IPS-NIHi11 (cell line): Measurements from ENCODE around the gene ATP5F1D.

ENCODE experiments used
- DNase-seq: peaks from one replicate; pipeline ENCODE4 v3.0.0; 2012; ENCODE audit warnings: mixed read lengths, low spot score

The ATP5F1D gene

DNA sequence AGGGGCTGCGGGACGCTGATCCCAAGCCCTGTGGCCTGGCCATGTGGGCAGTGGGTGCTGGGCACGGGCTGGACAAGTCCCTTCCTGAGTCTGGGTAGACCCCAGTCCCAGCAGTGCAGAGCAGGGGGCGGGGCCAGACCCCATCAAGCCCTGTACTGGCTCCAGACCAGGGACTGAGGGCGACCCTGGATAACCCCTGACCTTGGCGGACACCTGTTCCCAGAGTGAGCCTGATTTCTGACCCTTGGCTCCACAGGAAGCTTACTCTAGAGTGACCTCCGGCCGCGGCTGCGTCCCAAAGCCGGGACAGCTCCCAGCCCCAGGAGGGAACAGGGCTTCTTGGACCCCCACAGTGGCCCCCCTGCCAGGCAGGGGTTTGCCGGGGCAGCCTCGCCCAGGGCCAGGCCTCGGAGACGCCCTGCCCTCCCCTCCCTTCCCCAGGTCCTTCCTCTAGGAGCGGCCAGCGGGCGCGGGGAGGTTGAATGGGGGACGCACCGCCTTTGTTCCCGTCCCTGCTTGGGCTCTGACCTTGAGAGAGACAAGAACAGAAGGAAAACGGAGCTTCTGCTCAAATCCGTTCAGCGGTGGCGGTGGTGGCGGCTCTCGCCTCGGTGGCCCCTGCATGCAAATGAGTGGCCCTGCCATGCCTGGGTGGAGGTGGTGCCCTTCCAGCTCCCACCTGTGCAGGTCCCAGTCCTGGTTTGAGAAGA is 41.8 kb downstream of the ATP5F1D start:
- DNase-seq, result no peak

DNA sequence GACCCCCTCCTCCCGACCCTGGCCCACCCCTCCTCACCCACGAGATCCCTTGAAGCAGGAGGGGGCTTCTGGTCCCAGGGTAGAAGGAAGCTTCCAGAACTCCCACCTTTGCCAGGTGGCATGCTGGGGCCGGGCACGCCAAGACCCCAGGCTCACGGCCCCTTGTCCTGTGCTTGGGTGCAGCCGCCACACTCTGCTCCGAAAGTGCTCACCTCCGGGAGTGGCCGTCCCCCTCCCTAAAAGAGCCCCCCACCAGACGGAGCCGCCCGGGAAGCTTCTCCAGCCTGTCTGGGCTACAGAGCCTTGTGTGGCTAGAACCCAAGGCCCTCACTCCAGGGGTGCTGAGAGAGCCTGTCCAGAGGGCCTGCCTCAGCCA is 42.4 kb downstream of the ATP5F1D start:
- no peak for DNase-seq

DNA sequence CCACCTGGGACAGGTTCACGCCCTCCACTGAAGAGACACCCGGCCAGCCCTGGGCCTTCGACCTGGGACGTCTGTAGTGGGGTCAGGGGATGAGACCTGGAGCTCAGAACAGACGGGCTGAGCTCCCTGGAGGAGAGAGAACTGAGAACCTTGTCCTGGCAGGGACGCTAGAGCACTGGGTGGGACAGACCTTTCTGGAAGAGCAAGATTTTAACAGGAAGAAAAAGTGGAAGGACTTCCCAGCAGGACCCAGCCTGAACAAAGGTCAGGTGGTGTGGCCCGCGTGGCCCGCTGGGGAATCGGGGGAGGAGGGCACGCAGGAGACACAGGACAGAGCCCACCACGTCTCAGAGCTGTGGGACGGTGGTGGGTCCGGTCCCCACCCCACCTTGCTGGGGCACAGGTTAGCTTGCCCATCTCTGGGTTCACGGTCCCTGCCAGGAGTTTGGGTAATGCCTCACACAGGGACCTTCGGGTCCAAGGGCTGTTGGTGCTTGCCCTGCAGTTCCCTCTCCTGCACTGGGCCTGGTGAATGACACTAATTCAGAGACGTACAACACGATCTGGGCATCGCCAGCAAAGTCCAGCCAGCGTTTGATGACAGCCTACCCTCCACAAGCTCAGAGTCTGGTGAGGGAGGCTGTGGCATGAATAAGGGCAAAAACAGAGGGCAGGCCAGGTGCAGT is 42.9 kb downstream of the ATP5F1D start:
- no peak for DNase-seq

DNA sequence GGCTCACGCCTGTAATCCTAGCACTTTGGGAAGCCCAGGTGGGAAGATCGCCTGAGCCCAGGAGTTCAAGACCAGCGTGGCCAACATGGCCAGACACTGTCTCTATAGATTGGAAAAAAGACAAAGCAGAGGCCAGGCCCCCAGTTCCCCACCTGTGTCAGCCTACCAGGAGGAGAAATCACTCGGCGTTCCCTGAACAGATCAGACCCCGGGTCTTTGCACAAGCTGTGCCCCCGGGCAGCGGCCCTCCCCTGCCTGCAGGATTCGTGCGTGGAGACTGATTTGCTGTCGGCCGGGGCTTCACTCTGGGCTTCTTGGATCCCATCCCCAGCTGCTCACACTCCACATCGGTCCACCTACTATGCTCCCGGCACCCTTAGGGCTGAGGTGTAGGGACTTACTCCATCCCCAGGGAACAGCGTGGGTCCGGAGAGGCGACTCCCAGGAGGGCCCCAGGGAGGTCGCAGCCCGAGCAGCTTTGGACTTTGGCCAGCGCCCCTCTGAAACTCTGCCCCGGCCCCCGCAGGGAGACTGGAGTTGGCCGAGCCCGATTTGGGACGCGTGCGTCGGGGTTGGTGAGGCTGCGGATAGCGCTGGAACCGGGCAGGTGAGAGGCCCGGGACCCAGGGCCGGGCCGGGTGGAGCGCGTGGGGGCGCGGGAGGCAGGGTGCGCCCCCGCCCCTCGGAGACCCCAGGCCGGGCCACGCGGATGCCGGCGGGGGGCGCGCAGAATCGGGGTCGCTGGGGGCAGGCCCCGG is 43.6 kb downstream of the ATP5F1D start:
- no peak for DNase-seq

GRCh38 chr19:1285737-1286360 is 44.3 kb downstream of the ATP5F1D start, which contains the start of gene EFNA2:
EFNA2 (plus strand) TSS chr19:1285873; CDS start chr19:1286169, 296 bp downstream.
- peak; percentile 81 for DNase-seq

- DNase-seq, result no peak
These were observed 45.2 kb downstream of the ATP5F1D start for GRCh38 chr19:1286487-1287353.

DNA sequence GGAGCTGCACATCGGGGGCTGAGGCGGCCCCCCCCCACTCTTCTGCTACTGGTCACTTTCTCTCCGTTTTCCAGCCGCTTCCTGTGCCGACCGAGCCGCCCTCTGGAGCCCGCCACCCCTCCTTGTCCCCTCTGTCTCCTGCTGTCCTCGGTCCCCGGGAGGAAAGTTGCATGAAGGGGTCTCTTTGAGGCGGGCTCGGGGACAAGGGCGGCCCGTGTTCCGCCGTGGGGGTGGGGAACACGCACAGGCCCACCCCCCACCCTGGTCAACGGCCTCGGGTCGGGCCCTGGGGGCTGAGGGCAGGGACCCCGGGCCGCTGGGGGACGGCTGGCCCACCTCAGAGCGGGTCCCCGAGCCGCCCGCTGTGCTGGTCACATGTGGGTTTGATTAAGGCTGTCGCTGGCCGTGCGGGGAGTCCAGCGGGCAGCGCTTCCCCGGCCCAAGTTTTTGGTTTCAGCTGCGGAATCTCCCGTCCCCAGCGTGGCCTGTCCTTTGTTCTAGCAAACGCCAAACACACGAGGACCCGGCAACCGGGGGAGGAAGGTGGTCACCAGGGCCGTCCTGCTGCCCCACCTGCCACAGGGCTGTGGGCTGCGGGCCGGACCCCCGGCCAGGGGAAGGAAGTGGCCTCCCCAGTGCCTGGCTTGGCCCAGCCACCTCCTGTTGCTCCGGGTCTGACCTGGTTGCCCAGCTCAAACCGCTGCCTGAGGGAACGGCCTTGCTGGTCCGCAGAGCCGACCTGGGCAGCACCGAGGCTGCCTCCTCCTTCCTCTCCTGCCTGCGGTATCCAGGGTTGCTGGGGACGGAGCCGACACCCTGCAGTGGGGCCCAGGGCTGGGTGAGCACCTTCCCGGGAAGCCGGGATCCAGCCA is 46.0 kb downstream of the ATP5F1D start:
- DNase-seq, result no peak

- DNase-seq, result no peak
These were observed 46.7 kb downstream of the ATP5F1D start for GRCh38 chr19:1288226-1288612.

DNA sequence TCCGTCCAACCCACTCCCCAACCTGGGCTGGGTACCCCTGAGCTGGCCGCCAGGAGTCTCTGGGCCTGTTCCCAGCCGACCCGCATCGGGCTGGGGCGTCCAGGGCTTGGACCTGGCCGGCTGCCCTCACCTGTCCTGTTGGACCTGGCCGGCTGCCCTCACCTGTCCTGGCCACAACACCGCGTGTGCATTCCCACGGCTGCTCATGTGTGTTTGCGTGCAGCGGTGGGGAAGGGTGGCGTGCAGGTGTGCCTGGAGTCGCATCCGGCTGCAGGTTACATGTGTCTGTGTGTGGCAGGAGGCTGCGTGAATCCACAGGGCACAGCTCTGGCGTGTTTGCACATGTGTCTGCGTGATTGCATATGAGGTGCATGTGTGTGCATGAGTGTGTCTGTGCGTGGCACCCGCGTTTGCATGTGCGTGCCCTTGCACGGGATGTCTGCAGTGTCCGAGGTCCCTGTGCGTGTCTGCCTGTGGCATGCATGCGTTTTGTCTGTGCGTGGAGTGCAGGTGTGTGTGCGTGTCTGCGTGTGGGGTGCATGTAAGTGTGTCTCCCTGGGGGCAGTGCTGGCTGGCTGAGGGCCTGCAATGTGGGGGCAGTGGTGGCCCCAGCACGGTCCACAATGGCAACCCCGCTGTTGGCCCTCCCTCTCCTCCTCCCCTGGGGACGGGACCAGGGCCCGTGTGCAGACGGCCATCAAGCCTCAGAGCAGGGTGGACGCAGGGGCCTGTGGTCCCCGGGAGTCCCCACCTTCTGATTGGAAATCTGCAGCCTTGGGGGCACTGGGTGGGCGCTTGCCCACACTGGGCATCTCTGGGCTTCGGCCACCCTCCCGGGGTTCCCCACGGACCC is 47.5 kb downstream of the ATP5F1D start:
- DNase-seq, result no peak

- no peak for DNase-seq
These were observed 48.1 kb downstream of the ATP5F1D start for GRCh38 chr19:1289686-1290025.

DNA sequence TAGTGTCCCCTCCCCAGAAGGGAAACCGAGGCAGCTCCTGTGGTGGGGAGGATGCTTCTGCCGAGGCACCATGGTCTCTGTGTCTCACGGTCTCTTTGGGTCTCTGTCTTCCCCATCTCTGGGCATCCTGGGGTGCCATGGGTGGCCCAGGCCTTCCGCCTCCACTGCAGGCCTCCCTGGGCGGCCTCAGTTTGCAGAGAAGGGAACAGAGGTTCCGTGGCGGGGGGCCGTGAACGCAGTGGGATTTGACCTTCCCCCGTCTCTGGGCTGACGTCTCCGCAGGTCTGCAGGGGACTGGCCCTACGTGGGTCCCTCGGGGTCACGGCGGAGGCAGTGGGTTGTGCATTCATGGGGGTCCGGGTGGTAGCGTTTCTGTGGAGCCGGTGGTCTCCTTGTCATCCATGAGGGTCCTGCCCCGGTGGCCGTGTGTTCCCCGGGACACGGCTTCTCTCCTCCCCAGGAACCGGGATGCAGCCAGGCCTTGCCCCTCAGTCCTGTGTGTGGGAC is 48.7 kb downstream of the ATP5F1D start:
- DNase-seq, result no peak

DNA sequence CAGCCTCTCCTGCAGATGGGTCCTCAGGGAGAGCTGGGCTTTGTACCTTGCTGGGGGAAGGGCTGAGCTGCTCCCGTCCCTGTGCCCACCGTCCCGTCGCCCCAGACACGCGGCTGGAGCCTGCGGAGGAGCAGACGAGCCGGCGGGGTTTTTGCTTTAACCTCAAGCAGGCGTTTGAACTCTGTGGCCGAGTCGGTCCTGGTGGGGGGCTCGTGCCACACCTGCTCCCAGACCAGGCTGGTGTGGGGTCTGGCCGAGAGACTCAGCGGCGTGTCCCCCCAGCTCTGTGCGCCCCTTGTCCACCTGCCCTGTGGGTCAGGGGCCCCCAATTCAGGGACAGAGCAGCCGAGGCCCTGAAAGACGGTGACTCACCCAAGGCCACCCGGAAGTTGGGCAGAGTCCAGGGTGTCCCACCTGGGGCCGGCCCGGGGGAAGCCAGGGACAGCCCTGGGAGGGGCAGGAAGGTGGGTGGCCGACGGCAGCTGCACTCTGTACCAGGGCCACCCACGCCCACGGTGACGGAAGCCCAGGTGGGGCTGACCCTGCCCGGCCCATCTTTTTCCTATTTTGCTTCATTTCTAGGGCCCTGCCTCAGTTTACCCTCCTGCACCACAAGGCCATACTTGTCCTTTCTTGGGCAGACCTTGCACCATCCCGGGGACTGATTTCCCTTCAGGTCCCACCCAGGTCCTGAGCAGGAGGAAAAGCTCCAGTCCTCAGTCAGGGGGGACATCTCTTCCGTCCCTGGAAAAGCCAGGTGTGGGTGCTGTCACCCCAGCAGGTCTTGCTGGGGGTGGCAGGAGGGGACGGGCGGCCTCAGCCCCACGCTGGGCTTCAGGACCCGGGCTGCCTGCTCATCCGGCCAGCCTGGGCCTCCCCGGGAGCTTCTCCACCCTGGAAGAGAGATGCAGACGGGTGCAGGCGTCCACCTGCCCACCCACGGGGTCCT is 49.4 kb downstream of the ATP5F1D start:
- no peak for DNase-seq

DNA sequence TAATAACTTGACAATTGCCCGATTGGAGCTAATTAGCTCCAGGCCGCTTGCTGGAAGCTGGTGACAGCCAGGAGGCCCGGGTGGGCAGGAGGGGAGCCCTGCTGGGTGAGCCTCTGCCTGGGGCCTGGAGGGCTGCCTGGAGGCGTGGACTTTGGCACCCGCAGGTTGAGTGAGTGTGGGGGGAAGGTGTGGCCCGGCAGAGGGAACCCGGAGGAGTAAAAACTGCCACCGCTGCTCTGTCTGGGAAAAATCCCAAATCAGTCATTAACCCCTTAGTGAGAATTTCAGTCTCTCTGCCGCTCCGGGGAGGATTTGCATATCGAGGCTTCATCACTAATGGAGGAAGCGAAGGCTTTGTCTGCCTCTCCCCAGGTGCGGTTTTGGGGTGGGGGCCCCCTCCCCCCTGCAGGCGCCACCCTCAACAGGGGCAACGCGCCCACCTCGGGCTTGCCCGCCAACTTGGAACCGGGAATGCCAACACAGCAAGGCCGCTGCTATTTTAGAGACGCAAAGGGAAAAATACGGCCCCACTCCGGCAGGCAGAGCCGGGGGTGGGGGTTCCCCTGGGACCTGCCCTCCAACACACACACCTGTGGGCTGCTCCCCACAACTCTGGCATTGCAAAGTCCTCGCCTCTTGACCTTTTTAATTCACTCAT is 50.3 kb downstream of the ATP5F1D start:
- no peak for DNase-seq

GRCh38 chr19:1292419-1293151 is 51.0 kb downstream of the ATP5F1D start:
- no peak for DNase-seq

DNA sequence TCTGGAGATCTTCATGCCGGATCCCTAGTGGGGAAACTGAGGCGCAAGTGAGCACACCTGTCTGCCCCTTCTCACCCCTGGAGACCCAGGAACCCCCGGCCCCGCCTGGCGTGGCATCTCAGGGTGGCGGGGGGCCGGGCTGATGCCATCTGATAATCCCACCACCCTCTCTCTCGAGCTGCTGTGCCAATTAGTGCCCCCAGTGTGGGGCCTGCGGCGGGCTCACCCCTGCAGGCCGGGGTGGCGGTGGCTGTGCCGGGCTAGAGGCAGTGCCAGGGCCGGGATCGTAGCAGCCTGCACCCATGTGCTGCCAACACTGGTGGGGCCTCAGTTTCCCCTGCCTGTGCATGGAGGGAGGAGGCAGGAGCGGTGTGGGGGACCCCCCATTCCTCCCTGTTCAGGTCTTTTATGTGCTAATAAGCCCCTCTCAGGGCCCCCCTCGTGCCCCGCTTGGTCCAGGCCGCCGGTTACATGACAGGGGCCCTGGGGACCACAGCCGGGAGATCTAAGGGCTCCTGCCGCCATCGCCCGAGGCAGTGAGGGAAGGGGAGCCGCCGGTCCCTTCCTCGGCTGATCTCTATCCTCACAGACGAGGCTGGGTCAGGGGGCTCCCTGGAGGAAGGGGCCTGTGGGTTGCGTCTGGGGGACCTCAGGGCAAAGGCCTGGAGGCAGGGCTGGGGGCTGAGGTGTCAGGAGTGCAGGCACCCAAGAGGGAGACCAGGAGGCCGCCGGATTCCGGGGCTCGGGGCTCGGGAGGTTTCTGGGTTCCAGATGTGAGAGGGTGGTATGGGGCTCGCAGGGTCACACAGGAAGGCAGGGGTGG is 52.4 kb downstream of the ATP5F1D start:
- DNase-seq, result no peak
